ENCODE data around the gene SLC6A3.

Gene SLC6A3

GRCh38 chr5:1344975-1345838 is 100.0 kb downstream of the SLC6A3 start, which contains the start of gene CLPTM1L:
CLPTM1L (minus strand) TSS chr5:1345099; CDS start chr5:1344841, 258 bp downstream.
- peak; percentile 33 for DNase-seq

- DNase-seq, result no peak
Observed at GRCh38 chr5:1343931-1344901, 101.0 kb downstream of the SLC6A3 start.

- no peak for DNase-seq
Observed at GRCh38 chr5:1343315-1343751, 101.9 kb downstream of the SLC6A3 start.
